GM12878 (cell line): Measurements from ENCODE around the gene BCKDHB. TPM values are rescaled to one million over a fixed set of nuclear protein-coding genes. Genes with fewer than 3 reads are reported as not detected.

Source experiments
- ATAC-seq: fragments of 200-7000 bp; cut with Tn5 transposase; 3 replicates; pipeline ENCODE4 v1.9.1; 2020; ENCODE audit warnings: mild to moderate bottlenecking, moderate library complexity
- BruUV-seq: library from RNA; stranded (reverse); fragments of 400-500 nt; replicated peaks from 2 replicates; lab custom pipeline; 2021; lab: Mats Ljungman, UMichigan
- CTCF ChIA-PET: fragments of 300-600 bp; sonication (Branson Sonifier 250); formaldehyde crosslinking; extraction: SDS; loops from one replicate; lab custom pipeline; 2021; ENCODE audit warnings: inconsistent platforms; lab: Yijun Ruan, JAX
- POLR2A ChIA-PET: fragments of 350-600 bp; formaldehyde crosslinking; extraction: SDS; loops from one replicate; lab custom pipeline; 2021; ENCODE audit warnings: inconsistent platforms; lab: Charles Lee
- RAD21 ChIA-PET: fragments of 300-600 bp; sonication (Branson Sonifier 250); formaldehyde crosslinking; loops from one replicate; lab custom pipeline; 2023; ENCODE audit warnings: antibody characterized with exemption; ENCODE audit not compliant: unreplicated experiment; lab: Charles Lee
- SMC1A ChIA-PET: fragments of 300-600 bp; sonication (Branson Sonifier 250); formaldehyde crosslinking; loops from one replicate; lab custom pipeline; 2023; ENCODE audit not compliant: unreplicated experiment, uncharacterized antibody; lab: Charles Lee
- DNase-seq: peaks from one replicate; pipeline ENCODE4 v3.0.0-alpha.2; 2011; ENCODE audit warnings: low read depth, low spot score
- FAIRE-seq: peaks from 3 replicates; lab custom pipeline; 2011; peaks lifted over from hg19 to GRCh38; lab: Jason Lieb, UNC
- H2AFZ ChIP-seq: 2 replicates; pipeline ENCODE4 v1.6.0; 2011; ENCODE audit warnings: low read depth, low read length, control low read depth; ENCODE audit not compliant: control insufficient read depth
- H3K27ac ChIP-seq: 2 replicates; pipeline ENCODE4 v1.5.1; 2011; ENCODE audit warnings: control low read depth; ENCODE audit not compliant: control insufficient read depth, insufficient read depth
- H3K27me3 ChIP-seq, 2 experiments: replicated peaks in 1 of 2; 2 replicates each; pipeline versions ENCODE4 v1.6.0 to v1.6.1; 2011; ENCODE audit warnings: low read length in 1 of 2; ENCODE audit not compliant: control insufficient read depth in 2 of 2, insufficient read depth in 2 of 2
- H3K36me3 ChIP-seq, 2 experiments: 2 replicates each; pipeline ENCODE4 v1.5.1; 2011; ENCODE audit warnings: low read length in 1 of 2; ENCODE audit not compliant: control insufficient read depth in 2 of 2, insufficient read depth in 2 of 2
- H3K4me1 ChIP-seq: 2 replicates; pipeline ENCODE4 v1.6.1; 2011; ENCODE audit warnings: mild to moderate bottlenecking, low read length, moderate library complexity, mixed read lengths; ENCODE audit not compliant: control insufficient read depth, insufficient read depth
- H3K4me2 ChIP-seq: 2 replicates; pipeline ENCODE4 v1.6.0; 2011; ENCODE audit warnings: control low read depth; ENCODE audit not compliant: control insufficient read depth, insufficient read depth
- H3K4me3 ChIP-seq: fragments of 200-600 bp; sonication (generic); 2 replicates; pipeline ENCODE4 v1.5.1; 2016
- H3K79me2 ChIP-seq: 2 replicates; pipeline ENCODE4 v1.6.0; 2011; ENCODE audit warnings: low read length; ENCODE audit not compliant: control insufficient read depth, insufficient read depth
- H3K9ac ChIP-seq: 2 replicates; pipeline ENCODE4 v1.8.0; 2011; ENCODE audit warnings: low read length, control low read depth, mixed read lengths; ENCODE audit not compliant: control insufficient read depth, insufficient read depth
- H3K9me3 ChIP-seq: replicated peaks from 3 replicates; pipeline ENCODE4 v1.5.1; 2011; ENCODE audit warnings: mild to moderate bottlenecking, low read length; ENCODE audit not compliant: control insufficient read depth, insufficient read depth
- H4K20me1 ChIP-seq: 2 replicates; pipeline ENCODE4 v1.6.0; 2011; ENCODE audit not compliant: control insufficient read depth, insufficient read depth
- EED ChIP-seq: sonication (generic); IDR thresholded peaks from 2 replicates; pipeline ENCODE4 v1.6.1; 2016; ENCODE audit warnings: antibody characterized with exemption, low read depth
- FOS ChIP-seq: IDR thresholded peaks from 3 replicates; pipeline ENCODE4 v1.6.1; 2011; ENCODE audit warnings: borderline replicate concordance; ENCODE audit not compliant: insufficient read length; ENCODE audit errors: extremely low read depth
- IRF5 ChIP-seq: fragments of 450-650 bp; IDR thresholded peaks from 2 replicates; pipeline ENCODE4 v1.6.1; 2017; ENCODE audit warnings: borderline replicate concordance
- JUNB ChIP-seq: IDR thresholded peaks from 2 replicates; pipeline ENCODE4 v1.6.1; 2016; ENCODE audit warnings: antibody characterized with exemption, mild to moderate bottlenecking
- MTA3 ChIP-seq: IDR thresholded peaks from 2 replicates; pipeline ENCODE4 v1.6.1; 2012; ENCODE audit warnings: low read length, inconsistent platforms, borderline replicate concordance
- NR2C1 ChIP-seq: fragments of 450-650 bp; IDR thresholded peaks from 2 replicates; pipeline ENCODE4 v1.6.1; 2017; ENCODE audit warnings: antibody characterized with exemption, mild to moderate bottlenecking, moderate library complexity
- SP1 ChIP-seq: IDR thresholded peaks from one replicate; pipeline ENCODE4 v1.6.1; 2011; ENCODE audit warnings: low read depth, low read length
- WGBS: methylation state at CpG from one replicate; pipeline ENCODE4 v1.1.6; 2016; ENCODE audit warnings: low lambda C conversion rate; ENCODE audit not compliant: insufficient replicate concordance, insufficient coverage; ENCODE audit errors: missing lambda C conversion rate; 5-methylcytosine and 5-hydroxymethylcytosine counted together
- in situ Hi-C: fragments of 300-500 bp; cut with MboI; formaldehyde crosslinking; loops from 9 replicates; pipeline ENCODE4 v1.14.3; 2018; ENCODE audit warnings: mixed read lengths
- intact Hi-C: fragments of 100-400 bp; cut with micrococcal nuclease; formaldehyde crosslinking; loops from one replicate; pipeline ENCODE4 v1.14.2; 2022; ENCODE audit not compliant: unreplicated experiment
- polyA plus RNA-seq, 11 experiments: library from polyadenylated mRNA; depleted of rRNA in 4 of 11; unstranded in 6 of 11; stranded (reverse) in 5 of 11; fragments of >200 nt; fragmentation: Nextera tagmentation in 4 of 11; fragmentation: Illumina TruSeq in 1 of 11; extraction: Ambion mirVana in 4 of 11; extraction: Trizol in 1 of 11; gene quantifications; 1 replicate in 1 of 11; 2 replicates in 10 of 11; pipeline versions ENCODE4 v1.2.1 to v1.2.3, GENCODE V29; 2011 to 2016; ENCODE audit warnings: inconsistent platforms in 2 of 11, missing spikeins in 2 of 11, low read depth in 1 of 11
- total RNA-seq, 4 experiments: library from RNA; depleted of rRNA in 3 of 4; stranded (reverse); fragments of >200 nt in 3 of 4; fragmentation: Illumina TruSeq in 1 of 4; extraction: Trizol in 1 of 4; gene quantifications; 2 replicates each; pipeline versions ENCODE4 v1.2.1 to v1.2.3, GENCODE V29; 2013 to 2021

The BCKDHB gene
- total and polyA plus RNA-seq, 10 of the 15 experiments (the other 5 are each of a cell fraction or from before 2014, with no cell fraction given), result 12.9 to 57.1 (median 25.3) TPM

GRCh38 chr6:80197986-80198385 lies 91.5 kb downstream of the BCKDHB start (continued):
- TF ChIP-seq IRF5, result no peak
- no peak for TF ChIP-seq FOS
- no peak for TF ChIP-seq JUNB
- no peak for TF ChIP-seq EED
- TF ChIP-seq MTA3, result no peak
- TF ChIP-seq, all 136 proteins: peak for 0

GRCh38 chr6:80203283-80203682 lies 96.8 kb downstream of the BCKDHB start:
- ChIA-PET CTCF (interaction anchor here (1.1 to 3.3 kb wide), 3 partner anchors 10 to 16 kb away, joined by 3 to 18 read pairs (median 4); no protein-coding TSS in a partner anchor), RAD21 (interaction anchor here (2.4 kb wide), 1 partner anchor 10 kb away, joined by 11 read pairs; no protein-coding TSS in a partner anchor), POLR2A (no interaction called here), SMC1A (interaction anchor here (1.2 to 4.2 kb wide), 6 partner anchors 9 to 95 kb away, joined by 3 to 19 read pairs (median 4); no protein-coding TSS in a partner anchor)
- H3K4me1 ChIP-seq, result no peaks in the 10 kb centered on the region
- H3K27ac ChIP-seq, result no peak overlapping the region
- FAIRE-seq (no peak), DNase-seq (no peak), ATAC-seq (no peak)
- TF ChIP-seq NR2C1, result peak; percentile 21; the same call in 1 of the 2 replicates
- TF ChIP-seq SP1, result no peak
- no peaks in the 10 kb centered on the region for H3K79me2 ChIP-seq
- no peak overlapping the region for H3K9ac ChIP-seq
- no peaks in the 10 kb centered on the region for H3K9me3 ChIP-seq
- H2AFZ ChIP-seq, result no peak overlapping the region
- BruUV-seq, result no TSS peak
- H3K36me3 ChIP-seq, result no peaks in the 10 kb centered on the region
- in situ Hi-C loops, result loop anchor here (25.0 kb wide), 1 partner anchor 1809 kb away; no protein-coding TSS in a partner anchor
- no peaks in the 10 kb centered on the region for H3K27me3 ChIP-seq
- intact Hi-C loops, result no loop called here
- no peak overlapping the region for H3K4me2 ChIP-seq
- no peaks in the 10 kb centered on the region for H4K20me1 ChIP-seq
- 62% methylated on average over 1 of the region's 1 CpG for WGBS
- no peak overlapping the region for H3K4me3 ChIP-seq
